Stomach smooth muscle (tissue), 2 donors: ENCODE measurements around the gene HRG.

ENCODE experiments used
- H3K27ac ChIP-seq: one replicate; pipeline ENCODE4 v1.7.0; 2013; ENCODE audit warnings: mild to moderate bottlenecking, low read length, inconsistent platforms
- H3K27me3 ChIP-seq, 2 donors: one replicate each; pipeline ENCODE4 v1.7.0; 2013; ENCODE audit warnings: low read length in 2 of 2; ENCODE audit not compliant: insufficient read depth in 2 of 2, control insufficient read depth in 1 of 2
- H3K36me3 ChIP-seq, 2 donors: one replicate each; pipeline ENCODE4 v1.7.0; 2013; ENCODE audit warnings: low read length in 2 of 2; ENCODE audit not compliant: control insufficient read depth in 2 of 2, insufficient read depth in 2 of 2
- H3K4me1 ChIP-seq: one replicate; pipeline ENCODE4 v1.7.0; 2013; ENCODE audit warnings: low read length; ENCODE audit not compliant: control insufficient read depth, insufficient read depth
- H3K4me3 ChIP-seq, 2 donors: one replicate each; pipeline ENCODE4 v1.7.0; 2013; ENCODE audit warnings: low read length in 2 of 2
- H3K9ac ChIP-seq, 2 donors: one replicate each; pipeline ENCODE4 v1.7.0; 2013; ENCODE audit warnings: low read length in 2 of 2, mild to moderate bottlenecking in 1 of 2
- H3K9me3 ChIP-seq, 2 donors: one replicate each; pipeline ENCODE4 v1.7.0; 2013; ENCODE audit warnings: low read length in 2 of 2; ENCODE audit not compliant: control insufficient read depth in 2 of 2
- donor health status: healthy.
- donor health status: Pancreatic carcinoma.

The HRG gene

GRCh38 chr3:186639778-186640472 is 25.9 kb upstream of the HRG start, which contains the start of gene FETUB:
FETUB (plus strand) TSS chr3:186640399; CDS start chr3:186640461, 62 bp downstream.
- Histone ChIP-seq H3K27me3 (peaks cover 4 to 22% of the 10 kb centered on the region in 2 donors), H3K9ac (no peak within 1 kb of the TSS), H3K27ac (no peak within 1 kb of the TSS), H3K4me3 (no peak within 1 kb of the TSS), H3K9me3 (peaks cover 0 to 2% of the 10 kb centered on the region in 2 donors), H3K4me1 (no peaks in the 10 kb centered on the region), H3K36me3 (no peaks in the 10 kb centered on the region)

GRCh38 chr3:186640473-186640818 is 25.4 kb upstream of the HRG start:
- Histone ChIP-seq H3K4me3 (no peak overlapping the region), H3K9ac (no peak overlapping the region), H3K36me3 (no peaks in the 10 kb centered on the region), H3K27ac (no peak overlapping the region), H3K27me3 (peaks cover 4 to 22% of the 10 kb centered on the region in 2 donors), H3K4me1 (no peaks in the 10 kb centered on the region), H3K9me3 (peaks cover 0 to 1% of the 10 kb centered on the region in 2 donors)

GRCh38 chr3:186640929-186641328 is 24.9 kb upstream of the HRG start:
- no peaks in the 10 kb centered on the region for H3K4me1 ChIP-seq
- H3K4me3 ChIP-seq = no peak overlapping the region
- no peak overlapping the region for H3K9ac ChIP-seq
- no peaks in the 10 kb centered on the region for H3K36me3 ChIP-seq
- H3K27ac ChIP-seq = no peak overlapping the region
- peaks cover 4 to 19% of the 10 kb centered on the region in 2 donors for H3K27me3 ChIP-seq
- H3K9me3 ChIP-seq = no peaks in the 10 kb centered on the region

- H3K9ac ChIP-seq = no peak overlapping the region
Observed at GRCh38 chr3:186642014-186642413, 23.8 kb upstream of the HRG start.

GRCh38 chr3:186643493-186643892 is 22.3 kb upstream of the HRG start:
- Histone ChIP-seq H3K27me3 (peaks cover 0 to 9% of the 10 kb centered on the region in 2 donors), H3K9me3 (no peaks in the 10 kb centered on the region), H3K27ac (no peak overlapping the region), H3K4me1 (no peaks in the 10 kb centered on the region), H3K4me3 (no peak overlapping the region), H3K9ac (no peak overlapping the region), H3K36me3 (no peaks in the 10 kb centered on the region)

More at GRCh38 chr3:186642014-186642413, 23.8 kb upstream of the HRG start:
- H3K27me3 ChIP-seq = peaks cover 4 to 14% of the 10 kb centered on the region in 2 donors
- H3K27ac ChIP-seq = no peak overlapping the region
- no peaks in the 10 kb centered on the region for H3K9me3 ChIP-seq
- H3K4me3 ChIP-seq = no peak overlapping the region
- H3K4me1 ChIP-seq = no peaks in the 10 kb centered on the region
- H3K36me3 ChIP-seq = no peaks in the 10 kb centered on the region

- H3K9ac ChIP-seq = no peak overlapping the region
- H3K9me3 ChIP-seq = no peaks in the 10 kb centered on the region
- H3K4me3 ChIP-seq = no peak overlapping the region
- H3K27ac ChIP-seq = no peak overlapping the region
- H3K36me3 ChIP-seq = no peaks in the 10 kb centered on the region
- peaks cover 0 to 9% of the 10 kb centered on the region in 2 donors for H3K27me3 ChIP-seq
- H3K4me1 ChIP-seq = no peaks in the 10 kb centered on the region
Observed at GRCh38 chr3:186644683-186645082, 21.1 kb upstream of the HRG start.

- no peaks in the 10 kb centered on the region for H3K36me3 ChIP-seq
- H3K9me3 ChIP-seq = no peaks in the 10 kb centered on the region
- no peak overlapping the region for H3K27ac ChIP-seq
- no peaks in the 10 kb centered on the region for H3K4me1 ChIP-seq
- peaks cover 0 to 2% of the 10 kb centered on the region in 2 donors for H3K27me3 ChIP-seq
- no peak overlapping the region for H3K4me3 ChIP-seq
- H3K9ac ChIP-seq = no peak overlapping the region
Observed at GRCh38 chr3:186646106-186646505, 19.7 kb upstream of the HRG start.

GRCh38 chr3:186646841-186647240 is 19.0 kb upstream of the HRG start:
- no peaks in the 10 kb centered on the region for H3K4me1 ChIP-seq
- no peak overlapping the region for H3K27ac ChIP-seq
- H3K36me3 ChIP-seq = no peaks in the 10 kb centered on the region

GRCh38 chr3:186648851-186649250 is 17.0 kb upstream of the HRG start:
- Histone ChIP-seq H3K4me3 (no peak overlapping the region), H3K36me3 (no peaks in the 10 kb centered on the region), H3K27me3 (peaks cover 0 to 5% of the 10 kb centered on the region in 2 donors), H3K9ac (no peak overlapping the region), H3K27ac (no peak overlapping the region), H3K9me3 (no peaks in the 10 kb centered on the region), H3K4me1 (no peaks in the 10 kb centered on the region)

More at GRCh38 chr3:186646841-186647240, 19.0 kb upstream of the HRG start:
- Histone ChIP-seq H3K4me3 (no peak overlapping the region), H3K9me3 (no peaks in the 10 kb centered on the region), H3K9ac (no peak overlapping the region), H3K27me3 (peaks cover 0 to 4% of the 10 kb centered on the region in 2 donors)

GRCh38 chr3:186651678-186652215 is 14.1 kb upstream of the HRG start:
- no peak overlapping the region for H3K9ac ChIP-seq
- H3K4me3 ChIP-seq = no peak overlapping the region
- peaks cover 0 to 7% of the 10 kb centered on the region in 2 donors for H3K27me3 ChIP-seq

GRCh38 chr3:186653080-186653707 is 12.6 kb upstream of the HRG start:
- no peaks in the 10 kb centered on the region for H3K4me1 ChIP-seq
- H3K9ac ChIP-seq = no peak overlapping the region
- H3K36me3 ChIP-seq = no peaks in the 10 kb centered on the region
- no peak overlapping the region for H3K27ac ChIP-seq
- H3K4me3 ChIP-seq = no peak overlapping the region
- peaks cover 0 to 7% of the 10 kb centered on the region in 2 donors for H3K27me3 ChIP-seq
- no peaks in the 10 kb centered on the region for H3K9me3 ChIP-seq

More at GRCh38 chr3:186651678-186652215, 14.1 kb upstream of the HRG start:
- Histone ChIP-seq H3K36me3 (no peaks in the 10 kb centered on the region), H3K9me3 (no peaks in the 10 kb centered on the region), H3K27ac (no peak overlapping the region), H3K4me1 (no peaks in the 10 kb centered on the region)
